Lung microvascular endothelial cell (primary cell): ENCODE data around the gene SH3TC1. TPM values are rescaled to one million over a fixed set of nuclear protein-coding genes. Genes with fewer than 3 reads are reported as not detected.

Experiments
- DNase-seq, 2 donors: peaks; one replicate each; pipeline versions ENCODE4 v3.0.0 to v3.0.0-alpha.2; 2010; ENCODE audit warnings: low read depth in 2 of 2
- total RNA-seq: library from RNA; depleted of rRNA; stranded (reverse); fragments of >200 nt; gene quantifications from 2 replicates; pipeline ENCODE4 v1.2.1, GENCODE V29; 2014

Gene SH3TC1
- total RNA-seq, 1 donor from 2014 or later, result 147 TPM

GRCh38 chr4:8228319-8229250, 29.5 kb downstream of the SH3TC1 start:
- DNase-seq, result peak; percentile 87 to 96

- DNase-seq, result no peak
These were observed 30.4 kb downstream of the SH3TC1 start for GRCh38 chr4:8229331-8229975.

GRCh38 chr4:8230033-8230432, 30.9 kb downstream of the SH3TC1 start:
- no peak for DNase-seq

GRCh38 chr4:8230891-8231290, 31.8 kb downstream of the SH3TC1 start:
- DNase-seq, result no peak

GRCh38 chr4:8231551-8232049, 32.5 kb downstream of the SH3TC1 start:
- DNase-seq, result no peak

GRCh38 chr4:8232748-8233147, 33.7 kb downstream of the SH3TC1 start:
- DNase-seq, result no peak

GRCh38 chr4:8233672-8234484, 34.8 kb downstream of the SH3TC1 start:
- DNase-seq, result no peak

- DNase-seq, result no peak
These were observed 35.6 kb downstream of the SH3TC1 start for GRCh38 chr4:8234715-8235114.

GRCh38 chr4:8235224-8235623, 36.1 kb downstream of the SH3TC1 start:
- DNase-seq, result no peak

GRCh38 chr4:8235686-8236085, 36.6 kb downstream of the SH3TC1 start:
- DNase-seq, result no peak

- no peak for DNase-seq
These were observed 37.2 kb downstream of the SH3TC1 start for GRCh38 chr4:8236106-8236919.

- DNase-seq, result no peak
These were observed 37.8 kb downstream of the SH3TC1 start for GRCh38 chr4:8236920-8237195.

GRCh38 chr4:8237256-8237989, 38.3 kb downstream of the SH3TC1 start:
- no peak for DNase-seq

GRCh38 chr4:8238036-8238511, 39.0 kb downstream of the SH3TC1 start:
- no peak for DNase-seq

- no peak for DNase-seq
These were observed 39.5 kb downstream of the SH3TC1 start for GRCh38 chr4:8238515-8239053.

- DNase-seq, result no peak
These were observed 40.1 kb downstream of the SH3TC1 start for GRCh38 chr4:8239226-8239625.

- no peak for DNase-seq
These were observed 40.6 kb downstream of the SH3TC1 start for GRCh38 chr4:8239661-8240060.

- no peak for DNase-seq
These were observed 41.3 kb downstream of the SH3TC1 start for GRCh38 chr4:8240211-8241041.

GRCh38 chr4:8241211-8241779, 42.2 kb downstream of the SH3TC1 start:
- no peak for DNase-seq
